HepG2 (cell line): ENCODE measurements around the gene LYRM4. TPM values are rescaled to one million over a fixed set of nuclear protein-coding genes. Genes with fewer than 3 reads are reported as not detected.
A peak's percentile ranks its signal among the peaks of the same experiment; 100 is the strongest.

Experiments
- ATAC-seq: fragments of 200-7000 bp; cut with Tn5 transposase; 3 replicates; pipeline ENCODE4 v1.9.1; 2020; ENCODE audit warnings: mild to moderate bottlenecking, moderate library complexity
- BruUV-seq: library from RNA; stranded (reverse); fragments of 400-500 nt; replicated peaks from 2 replicates; lab custom pipeline; 2021; lab: Mats Ljungman, UMichigan
- CTCF ChIA-PET: fragments of 300-600 bp; formaldehyde crosslinking; extraction: SDS; loops from one replicate; lab custom pipeline; 2021; ENCODE audit warnings: low total read pairs, inconsistent platforms, low intra/inter-chr PET ratio; lab: Yijun Ruan, JAX
- POLR2A ChIA-PET: fragments of 350-600 bp; sonication (Branson Sonifier 250); formaldehyde crosslinking; loops from one replicate; lab custom pipeline; 2020; ENCODE audit warnings: antibody characterized with exemption, inconsistent platforms; lab: Yijun Ruan, JAX
- DNase-seq: peaks from one replicate; pipeline ENCODE4 v3.0.0-alpha.2; 2015; ENCODE audit warnings: low spot score
- FAIRE-seq: peaks from 3 replicates; lab custom pipeline; 2011; peaks lifted over from hg19 to GRCh38; lab: Jason Lieb, UNC
- H2AFZ ChIP-seq: one replicate; pipeline ENCODE4 v1.6.1; 2011; ENCODE audit warnings: low read length, inconsistent platforms
- H3K27ac ChIP-seq: fragments of 300-600 bp; 3 replicates; pipeline ENCODE4 v1.8.0; 2011; ENCODE audit warnings: mixed run types, mild to moderate bottlenecking, mixed read lengths, low read length, inconsistent platforms; ENCODE audit not compliant: insufficient read depth; ENCODE audit errors: extremely low read length
- H3K27me3 ChIP-seq, 2 experiments: fragments of 200-600 bp in 1 of 2; 2 replicates in 1 of 2; 3 replicates in 1 of 2; pipeline versions ENCODE4 v1.6.0 to v1.8.0; 2011; ENCODE audit warnings: low read length in 2 of 2, mild to moderate bottlenecking in 2 of 2, moderate library complexity in 2 of 2, inconsistent platforms in 1 of 2; ENCODE audit not compliant: insufficient read depth in 2 of 2, control insufficient read depth in 1 of 2
- H3K36me3 ChIP-seq, 2 experiments: fragments of 200-600 bp in 1 of 2; replicated peaks in 1 of 2; 2 replicates in 1 of 2; 3 replicates in 1 of 2; pipeline versions ENCODE4 v1.5.1 to v1.8.0; 2011; ENCODE audit warnings: low read length in 2 of 2, inconsistent platforms in 1 of 2; ENCODE audit not compliant: insufficient read depth in 2 of 2, control insufficient read depth in 1 of 2
- H3K4me1 ChIP-seq: 2 replicates; pipeline ENCODE4 v1.5.1; 2012; ENCODE audit warnings: low read length, inconsistent platforms; ENCODE audit not compliant: insufficient read depth
- H3K4me2 ChIP-seq: 2 replicates; pipeline ENCODE4 v1.6.0; 2011; ENCODE audit warnings: low read depth, low read length, inconsistent platforms
- H3K4me3 ChIP-seq, 3 experiments: fragments of 200-600 bp in 1 of 3; sonication (generic), shearing (Covaris generic) in 1 of 3; replicated peaks in 1 of 3; 2 replicates each; pipeline ENCODE4 v1.5.1; 2011 to 2016; ENCODE audit warnings: low read length in 3 of 3, inconsistent platforms in 2 of 3, low read depth in 2 of 3, mild to moderate bottlenecking in 2 of 3, control low read depth in 1 of 3, mixed read lengths in 1 of 3; ENCODE audit not compliant: insufficient read depth in 1 of 3
- H3K79me2 ChIP-seq: one replicate; pipeline ENCODE4 v1.6.1; 2011; ENCODE audit warnings: low read length, inconsistent platforms; ENCODE audit not compliant: insufficient read depth
- H3K9ac ChIP-seq: 2 replicates; pipeline ENCODE4 v1.6.0; 2011; ENCODE audit warnings: mild to moderate bottlenecking, low read depth, low read length, inconsistent platforms; ENCODE audit not compliant: insufficient read depth
- H3K9me3 ChIP-seq: 2 replicates; pipeline ENCODE4 v1.5.1; 2012; ENCODE audit warnings: mild to moderate bottlenecking, low read length
- H4K20me1 ChIP-seq: 2 replicates; pipeline ENCODE4 v1.6.0; 2011; ENCODE audit warnings: inconsistent platforms, mild to moderate bottlenecking, low read length, moderate library complexity; ENCODE audit not compliant: insufficient read depth
- HNRNPL ChIP-seq: fragments of 200-400 bp; formaldehyde crosslinking; IDR thresholded peaks from 2 replicates; pipeline ENCODE4 v1.6.1; 2017; ENCODE audit warnings: mild to moderate bottlenecking, low read depth, low read length
- ZBTB38 ChIP-seq: sonication (generic); formaldehyde crosslinking; IDR thresholded peaks from 2 replicates; pipeline ENCODE4 v1.5.1; 2020; ENCODE audit warnings: mild to moderate bottlenecking, missing genetic modification reagents
- ZFP36L2 ChIP-seq: sonication (generic); formaldehyde crosslinking; IDR thresholded peaks from 2 replicates; pipeline ENCODE4 v1.4.0; 2020; ENCODE audit warnings: missing genetic modification reagents
- ZNF274 ChIP-seq: sonication (generic); formaldehyde crosslinking; IDR thresholded peaks from 2 replicates; pipeline ENCODE4 v1.5.1; 2020; ENCODE audit warnings: mild to moderate bottlenecking, missing genetic modification reagents
- ZNF432 ChIP-seq: sonication (generic); formaldehyde crosslinking; IDR thresholded peaks from 2 replicates; pipeline ENCODE4 v1.5.0; 2020; ENCODE audit warnings: missing genetic modification reagents, mild to moderate bottlenecking, borderline replicate concordance
- ZNF687 ChIP-seq: sonication (generic); formaldehyde crosslinking; IDR thresholded peaks from 2 replicates; pipeline ENCODE4 v1.5.1; 2020; ENCODE audit warnings: mild to moderate bottlenecking, missing genetic modification reagents, moderate library complexity
- ZNF891 ChIP-seq: sonication (generic); formaldehyde crosslinking; IDR thresholded peaks from 2 replicates; pipeline ENCODE4 v1.5.0; 2020; ENCODE audit warnings: mild to moderate bottlenecking, missing genetic modification reagents
- WGBS: methylation state at CpG from one replicate; pipeline ENCODE4 v1.1.6; 2017; ENCODE audit warnings: low lambda C conversion rate; 5-methylcytosine and 5-hydroxymethylcytosine counted together
- in situ Hi-C: cut with HindIII; loops from 2 replicates; pipeline ENCODE4 v1.10.0; 2017; ENCODE audit warnings: low pct_unique_long_range_greater_than_20kb; ENCODE audit not compliant: extremely low pct_ligation_motif_present
- intact Hi-C: fragments of 100-400 bp; cut with micrococcal nuclease; formaldehyde crosslinking; loops from one replicate; pipeline ENCODE4 v1.10.0; 2022; ENCODE audit not compliant: unreplicated experiment
- polyA plus RNA-seq, 8 experiments: library from polyadenylated mRNA; depleted of rRNA in 3 of 8; stranded (reverse) in 7 of 8; unstranded in 1 of 8; fragments of >200 nt; fragmentation: Illumina TruSeq in 4 of 8; extraction: Trizol in 4 of 8; gene quantifications; 2 replicates each; pipeline versions ENCODE4 v1.2.1 to v1.2.3, GENCODE V29; 2011 to 2016; ENCODE audit warnings: low read depth in 4 of 8, missing spikeins in 1 of 8, mixed read lengths in 1 of 8; ENCODE audit not compliant: insufficient read depth in 1 of 8
- total RNA-seq, 5 experiments: library from RNA; depleted of rRNA; stranded (reverse); fragments of >200 nt; fragmentation: Illumina TruSeq; extraction: Trizol; gene quantifications; 2 replicates each; pipeline ENCODE4 v1.2.3, GENCODE V29; 2016; ENCODE audit warnings: low read depth in 1 of 5

LYRM4 gene
- total and polyA plus RNA-seq, 2 of the 13 experiments (the other 11 are each of a cell fraction or from before 2014, with no cell fraction given) = 64.6 to 67.5 TPM

DNA sequence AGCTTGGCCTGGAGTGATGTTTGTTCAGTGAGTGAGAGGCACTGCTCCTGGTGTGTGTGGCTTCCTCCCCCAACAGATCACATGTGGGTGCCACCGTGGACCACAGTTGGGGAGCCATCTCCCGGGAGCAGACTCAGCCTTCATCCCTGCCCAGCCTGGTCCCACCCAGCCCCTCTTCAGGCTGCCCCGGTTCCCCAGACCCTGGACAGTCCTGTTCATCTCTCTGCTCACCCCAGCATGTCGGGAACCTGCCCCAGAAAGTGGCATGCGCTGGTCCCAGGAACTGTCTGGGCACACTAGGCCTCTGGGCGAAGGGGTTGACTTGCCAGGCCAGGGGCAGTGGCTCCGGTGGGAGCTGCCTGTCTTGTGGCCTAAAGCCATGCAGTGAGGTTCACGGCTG is 197.1 kb downstream of the LYRM4 start:
- H2AFZ ChIP-seq = no peak overlapping the region
- no TSS peak for BruUV-seq
- H3K9me3 ChIP-seq = no peaks in the 10 kb centered on the region
- no peak for ATAC-seq
- no peak for DNase-seq
- 89% methylated on average over 8 of the region's 8 CpGs for WGBS
- H3K27me3 ChIP-seq = no peaks in the 10 kb centered on the region
- no peaks in the 10 kb centered on the region for H4K20me1 ChIP-seq
- no peaks in the 10 kb centered on the region for H3K36me3 ChIP-seq
- H3K27ac ChIP-seq = peak overlapping the region; percentile 8
- in situ Hi-C loops = no loop called here
- H3K79me2 ChIP-seq = no peaks in the 10 kb centered on the region
- H3K9ac ChIP-seq = no peak overlapping the region
- H3K4me3 ChIP-seq = no peak overlapping the region
- TF ChIP-seq ZFP36L2 (CRISPR knock-in tag) (no peak), ZNF274 (CRISPR knock-in tag) (0 out of 2 replicates have a peak, but pooled peaks have one; percentile 66), ZNF432 (CRISPR knock-in tag) (no peak), ZNF687 (peak; percentile 62), ZNF891 (peak; percentile 51; the same call in 1 of the 2 replicates), HNRNPL (peak; percentile 59; the same call in 1 of the 2 replicates), ZBTB38 (CRISPR knock-in tag) (0 out of 2 replicates have a peak, but pooled peaks have one; percentile 11)
- no peak overlapping the region for H3K4me2 ChIP-seq
- H3K4me1 ChIP-seq = peaks cover 74% of the 10 kb centered on the region
- ChIA-PET POLR2A (interaction anchor here (2.1 kb wide), 1 partner anchor 19 kb away, joined by 4 read pairs; no protein-coding TSS in a partner anchor), CTCF (no interaction called here)
- FAIRE-seq = no peak
- intact Hi-C loops = no loop called here
